Small intestine (tissue), 7 donors: ENCODE measurements around the gene LTBP1. TPM values are rescaled to one million over a fixed set of nuclear protein-coding genes. Genes with fewer than 3 reads are reported as not detected.

Experiments used
- DNase-seq, 2 donors: peaks; one replicate each; pipeline versions ENCODE4 v3.0.0 to v3.0.0-alpha.2; 2013
- FAIRE-seq: peaks from 2 replicates; lab custom pipeline; 2012; peaks lifted over from hg19 to GRCh38; lab: Jason Lieb, UNC
- H3K27ac ChIP-seq, 3 donors: one replicate each; pipeline ENCODE4 v1.5.1; 2013; ENCODE audit warnings: low read length in 2 of 3, mild to moderate bottlenecking in 2 of 3, control low read depth in 1 of 3, inconsistent platforms in 1 of 3, low read depth in 1 of 3, moderate library complexity in 1 of 3
- H3K27me3 ChIP-seq, 3 donors: one replicate each; pipeline ENCODE4 v1.6.1; 2013; ENCODE audit warnings: low read length in 3 of 3, inconsistent platforms in 1 of 3; ENCODE audit not compliant: control insufficient read depth in 3 of 3, insufficient read depth in 3 of 3
- H3K36me3 ChIP-seq, 3 donors: one replicate each; pipeline ENCODE4 v1.6.1; 2013; ENCODE audit warnings: low read length in 3 of 3, inconsistent platforms in 1 of 3, low read depth in 1 of 3, mild to moderate bottlenecking in 1 of 3, moderate library complexity in 1 of 3; ENCODE audit not compliant: control insufficient read depth in 3 of 3, insufficient read depth in 2 of 3
- H3K4me1 ChIP-seq, 3 donors: one replicate each; pipeline ENCODE4 v1.6.1; 2013; ENCODE audit warnings: low read length in 2 of 3, inconsistent platforms in 1 of 3, low read depth in 1 of 3, mild to moderate bottlenecking in 1 of 3, moderate library complexity in 1 of 3; ENCODE audit not compliant: control insufficient read depth in 3 of 3, insufficient read depth in 2 of 3
- H3K4me3 ChIP-seq, 3 donors: one replicate each; pipeline ENCODE4 v1.5.1; 2013; ENCODE audit warnings: low read length in 3 of 3, control low read depth in 1 of 3, inconsistent platforms in 1 of 3, low read depth in 1 of 3, mild to moderate bottlenecking in 1 of 3, moderate library complexity in 1 of 3
- H3K9me3 ChIP-seq, 2 donors: one replicate each; pipeline ENCODE4 v1.6.1; 2013; ENCODE audit warnings: low read depth in 1 of 2, low read length in 1 of 2; ENCODE audit not compliant: control insufficient read depth in 2 of 2, insufficient read depth in 1 of 2
- WGBS, 3 donors: extraction: QIAGEN DNeasy Blood & Tissue Kit; methylation state at CpG; one replicate each; pipeline ENCODE4 v1.1.7; 2013; 5-methylcytosine and 5-hydroxymethylcytosine counted together
- polyA plus RNA-seq, 4 donors: library from polyadenylated mRNA; stranded (reverse) in 3 of 4; unstranded in 1 of 4; fragments of 200-250 nt in 3 of 4; fragments of 120-200 nt in 1 of 4; gene quantifications; one replicate each; pipeline versions ENCODE4 v1.2.1 to v1.2.3, GENCODE V29; 2013
- donor health status: healthy with polysubstance abuse.
- donor health status: control.
- donor health status: control.
- donor health status: Bipolar disorder and iron deficiency.
- donor health status: healthy.

LTBP1 gene
- polyA plus RNA-seq, 4 donors: 0.67 to 12.1 (median 6.1) TPM

- H3K9me3 ChIP-seq: no peaks in the 10 kb centered on the region
- H3K27me3 ChIP-seq: no peaks in the 10 kb centered on the region
- DNase-seq: no peak
- H3K27ac ChIP-seq: no peak overlapping the region
- H3K36me3 ChIP-seq: no peaks in the 10 kb centered on the region
- H3K4me1 ChIP-seq: no peaks in the 10 kb centered on the region
- H3K4me3 ChIP-seq: no peak overlapping the region
- 90 to 93% (median 91%) methylated on average over 7 of the region's 7 CpGs for WGBS, 3 donors
- no peak for FAIRE-seq
Observed at GRCh38 chr2:33284287-33284686, 337.5 kb downstream of the LTBP1 start.

GRCh38 chr2:33287507-33288005 is 340.8 kb downstream of the LTBP1 start:
- Histone ChIP-seq H3K36me3 (no peaks in the 10 kb centered on the region), H3K4me1 (no peaks in the 10 kb centered on the region), H3K4me3 (no peak overlapping the region), H3K27me3 (no peaks in the 10 kb centered on the region), H3K9me3 (no peaks in the 10 kb centered on the region), H3K27ac (no peak overlapping the region)
- no peak for FAIRE-seq
- 86 to 90% (median 86%) methylated on average over 2 of the region's 2 CpGs for WGBS, 3 donors
- no peak for DNase-seq

DNA sequence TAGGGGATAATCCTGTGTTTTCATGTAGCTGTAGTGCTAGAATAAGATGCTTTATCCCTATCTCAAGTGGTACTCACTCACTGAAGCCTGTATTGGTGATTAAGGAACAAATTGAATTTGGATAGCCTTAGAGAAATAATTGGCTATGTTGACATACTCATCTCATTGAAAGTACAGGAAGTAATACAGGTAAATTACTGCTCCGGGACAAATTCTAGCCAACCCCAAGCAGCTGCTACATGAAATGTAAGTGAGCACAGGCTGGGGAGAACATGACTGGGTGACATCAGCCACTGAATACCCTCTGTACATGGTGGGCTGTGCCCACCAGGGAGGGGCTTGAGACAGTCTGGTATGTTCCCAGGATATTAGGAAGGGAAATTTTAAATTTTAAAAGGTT is 341.3 kb downstream of the LTBP1 start:
- Histone ChIP-seq H3K36me3 (no peaks in the 10 kb centered on the region), H3K27ac (no peak overlapping the region), H3K27me3 (no peaks in the 10 kb centered on the region), H3K4me3 (no peak overlapping the region), H3K9me3 (no peaks in the 10 kb centered on the region), H3K4me1 (no peaks in the 10 kb centered on the region)
- FAIRE-seq (no peak), DNase-seq (no peak)
- WGBS, 3 donors: 71 to 89% (median 75%) methylated on average over 1 of the region's 1 CpG

GRCh38 chr2:33289961-33290360 is 343.2 kb downstream of the LTBP1 start:
- Histone ChIP-seq H3K9me3 (no peaks in the 10 kb centered on the region), H3K36me3 (no peaks in the 10 kb centered on the region), H3K4me3 (no peak overlapping the region), H3K4me1 (no peaks in the 10 kb centered on the region), H3K27ac (no peak overlapping the region), H3K27me3 (no peaks in the 10 kb centered on the region)
- DNase-seq (no peak), FAIRE-seq (no peak)
- WGBS, 3 donors: 86 to 88% (median 87%) methylated on average over 4 of the region's 4 CpGs

GRCh38 chr2:33291278-33292013 is 344.7 kb downstream of the LTBP1 start:
- FAIRE-seq (no peak), DNase-seq (peak; percentile 13 to 21)

DNA sequence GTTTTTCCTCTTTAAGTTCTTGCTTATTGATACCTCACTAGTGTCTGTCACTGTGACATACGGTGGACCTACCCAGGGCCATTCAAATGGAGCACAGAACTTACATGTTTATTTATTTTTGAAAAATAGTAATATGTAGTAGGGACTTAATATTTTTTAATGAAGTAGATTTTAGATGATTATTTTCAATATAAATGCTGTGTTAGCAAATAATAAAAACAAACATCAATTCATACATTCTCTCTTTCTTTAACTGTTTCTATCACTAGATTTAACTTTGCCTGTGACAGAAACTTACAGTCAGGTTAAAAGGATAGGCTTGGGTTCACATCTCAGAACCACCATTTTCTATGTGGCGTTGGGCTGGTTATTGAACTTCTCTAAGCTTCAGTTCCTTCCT is 345.3 kb downstream of the LTBP1 start:
- Histone ChIP-seq H3K27ac (no peak overlapping the region), H3K4me1 (no peaks in the 10 kb centered on the region), H3K27me3 (no peaks in the 10 kb centered on the region), H3K9me3 (no peaks in the 10 kb centered on the region), H3K36me3 (no peaks in the 10 kb centered on the region), H3K4me3 (no peak overlapping the region)
- FAIRE-seq: no peak
- WGBS, 3 donors: 70 to 76% (median 75%) methylated on average over 2 of the region's 2 CpGs
- DNase-seq: no peak

More at GRCh38 chr2:33291278-33292013, 344.7 kb downstream of the LTBP1 start:
- WGBS, 3 donors: 6 to 28% (median 17%) methylated on average over 7 of the region's 7 CpGs
- Histone ChIP-seq H3K36me3 (no peaks in the 10 kb centered on the region), H3K4me3 (no peak overlapping the region), H3K4me1 (no peaks in the 10 kb centered on the region), H3K9me3 (no peaks in the 10 kb centered on the region), H3K27ac (peak overlapping the region in 1 of 3 donors; percentile 12), H3K27me3 (no peaks in the 10 kb centered on the region)

DNA sequence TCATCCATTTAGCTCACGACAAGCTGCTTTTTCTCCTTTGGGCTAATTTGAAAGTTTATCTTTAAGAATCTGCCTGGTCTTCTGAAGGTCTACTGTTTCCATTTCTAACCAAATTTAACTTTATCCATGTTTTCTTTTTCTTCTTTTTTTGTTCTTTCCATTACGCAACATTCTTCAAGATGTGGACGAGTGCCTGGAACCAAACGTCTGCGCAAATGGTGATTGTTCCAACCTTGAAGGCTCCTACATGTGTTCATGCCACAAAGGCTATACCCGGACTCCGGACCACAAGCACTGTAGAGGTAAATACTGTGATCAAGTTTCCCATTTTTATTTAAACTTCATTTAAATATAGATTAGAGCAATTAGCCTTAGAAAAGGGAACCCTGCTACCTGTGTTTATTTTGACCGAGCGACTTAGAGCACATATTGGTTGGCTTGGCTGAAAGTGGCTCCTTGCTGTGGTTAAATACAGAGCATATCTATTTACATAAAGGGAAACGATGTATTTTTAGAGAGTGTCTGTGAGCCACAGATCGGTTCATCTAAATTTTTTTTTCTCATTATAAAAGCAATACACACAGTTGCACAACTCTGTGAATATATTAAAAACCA is 346.3 kb downstream of the LTBP1 start:
- H3K27me3 ChIP-seq: no peaks in the 10 kb centered on the region
- FAIRE-seq: no peak
- no peak for DNase-seq

GRCh38 chr2:33298233-33298632 is 351.5 kb downstream of the LTBP1 start:
- Histone ChIP-seq H3K9me3 (no peaks in the 10 kb centered on the region), H3K27ac (no peak overlapping the region), H3K27me3 (no peaks in the 10 kb centered on the region), H3K4me1 (no peaks in the 10 kb centered on the region), H3K36me3 (no peaks in the 10 kb centered on the region), H3K4me3 (no peak overlapping the region)
- WGBS, 3 donors: 71 to 93% (median 89%) methylated on average over 3 of the region's 3 CpGs
- DNase-seq (no peak), FAIRE-seq (no peak)

More for the DNA sequence above, 346.3 kb downstream of the LTBP1 start:
- Histone ChIP-seq H3K9me3 (no peaks in the 10 kb centered on the region), H3K4me3 (no peak overlapping the region), H3K4me1 (no peaks in the 10 kb centered on the region), H3K27ac (no peak overlapping the region), H3K36me3 (no peaks in the 10 kb centered on the region)
- WGBS, 3 donors: 73 to 92% (median 85%) methylated on average over 11 of the region's 11 CpGs
